Panc1 (cell line): ENCODE results near the gene KRTAP4-16. TPM values are rescaled to one million over a fixed set of nuclear protein-coding genes. Genes with fewer than 3 reads are reported as not detected.

ENCODE experiments used
- ATAC-seq: fragments of 200-7000 bp; cut with Tn5 transposase; 2 replicates; pipeline ENCODE4 v1.9.1; 2020; ENCODE audit warnings: mild to moderate bottlenecking, moderate library complexity
- BruUV-seq: library from RNA; stranded (reverse); fragments of 400-500 nt; replicated peaks from 2 replicates; lab custom pipeline; 2021; lab: Mats Ljungman, UMichigan
- CTCF ChIA-PET: fragments of 300-600 bp; sonication (Branson Sonifier 250); formaldehyde crosslinking; loops from one replicate; lab custom pipeline; 2022; ENCODE audit warnings: antibody characterized with exemption; lab: Charles Lee
- POLR2A ChIA-PET: fragments of 300-600 bp; sonication (Branson Sonifier 250); formaldehyde crosslinking; loops from one replicate; lab custom pipeline; 2022; ENCODE audit warnings: antibody characterized with exemption; lab: Charles Lee
- DNase-seq: peaks from one replicate; pipeline ENCODE4 v3.0.0-alpha.2; 2010; ENCODE audit warnings: low read depth, low spot score
- H3K27ac ChIP-seq: 2 replicates; pipeline ENCODE4 v1.5.1; 2011; ENCODE audit warnings: mild to moderate bottlenecking, low read length, inconsistent platforms
- H3K27me3 ChIP-seq: fragments of 200-500 bp; sonication (Bioruptor generic); 2 replicates; pipeline ENCODE4 v1.6.0; 2014; ENCODE audit warnings: low read length, inconsistent platforms; ENCODE audit not compliant: control insufficient read depth, insufficient read depth
- H3K36me3 ChIP-seq: fragments of 200-500 bp; sonication (Bioruptor generic); 2 replicates; pipeline ENCODE4 v1.5.1; 2014; ENCODE audit warnings: inconsistent platforms, mild to moderate bottlenecking, low read length, moderate library complexity; ENCODE audit not compliant: control insufficient read depth, insufficient read depth
- H3K4me1 ChIP-seq: 2 replicates; pipeline ENCODE4 v1.5.1; 2011; ENCODE audit warnings: inconsistent platforms, mild to moderate bottlenecking, low read length, moderate library complexity; ENCODE audit not compliant: control insufficient read depth, insufficient read depth
- H3K4me3 ChIP-seq, 2 experiments: 2 replicates each; pipeline ENCODE4 v1.5.1; 2011 to 2012; ENCODE audit warnings: low read depth in 2 of 2, low read length in 2 of 2, mild to moderate bottlenecking in 2 of 2, inconsistent platforms in 1 of 2, moderate library complexity in 1 of 2
- H3K9me3 ChIP-seq: fragments of 200-500 bp; sonication (Bioruptor generic); 2 replicates; pipeline ENCODE4 v1.5.1; 2014; ENCODE audit warnings: low read depth, mild to moderate bottlenecking, inconsistent platforms, low read length, moderate library complexity; ENCODE audit not compliant: control insufficient read depth, insufficient read depth
- CTCF ChIP-seq: fragments of 450-650 bp; IDR thresholded peaks from 2 replicates; pipeline ENCODE4 v1.5.1; 2017; ENCODE audit warnings: mild to moderate bottlenecking
- POLR2AphosphoS5 ChIP-seq: IDR thresholded peaks from 2 replicates; pipeline ENCODE4 v1.6.1; 2012; ENCODE audit warnings: mild to moderate bottlenecking, low read depth, low read length, moderate library complexity
- SIN3A ChIP-seq: IDR thresholded peaks from 2 replicates; pipeline ENCODE4 v1.6.1; 2012; ENCODE audit warnings: low read depth, mild to moderate bottlenecking, low read length, moderate library complexity, borderline replicate concordance; ENCODE audit not compliant: insufficient read depth
- TCF7L2 ChIP-seq: IDR thresholded peaks from 2 replicates; pipeline ENCODE4 v1.6.1; 2011; ENCODE audit warnings: mild to moderate bottlenecking, low read depth, low read length, inconsistent platforms
- in situ Hi-C: cut with HindIII; loops from 2 replicates; pipeline ENCODE4 v1.10.0; 2016; ENCODE audit warnings: low sequenced_read_pairs, low pct_unique_long_range_greater_than_20kb
- intact Hi-C: fragments of 100-400 bp; cut with micrococcal nuclease; formaldehyde crosslinking; loops from one replicate; pipeline ENCODE4 v1.10.0; 2022; ENCODE audit not compliant: unreplicated experiment
- total RNA-seq: library from RNA; stranded (reverse); gene quantifications from one replicate; pipeline ENCODE4 v1.2.1, GENCODE V29; 2021; ENCODE audit not compliant: unreplicated experiment
- TF ChIP-seq, protein P1 (sequence below), 2 experiments: IDR thresholded peaks; 2 replicates each; pipeline ENCODE4 v1.6.1; 2011 to 2012; ENCODE audit warnings: low read depth in 2 of 2, control low read depth in 1 of 2, low read length in 1 of 2, mild to moderate bottlenecking in 1 of 2, moderate library complexity in 1 of 2; ENCODE audit not compliant: insufficient read depth in 1 of 2

The KRTAP4-16 gene
- total RNA-seq, 1 experiment from 2014 or later, result not detected

GRCh38 chr17:41144846-41145245, 42.8 kb upstream of the KRTAP4-16 start:
- in situ Hi-C loops (no loop called here), intact Hi-C loops (no loop called here)
- no peak overlapping the region for H3K4me3 ChIP-seq
- ChIA-PET CTCF (no interaction called here), POLR2A (no interaction called here)
- no TSS peak for BruUV-seq
- DNase-seq, result no peak
- H3K27me3 ChIP-seq, result no peaks in the 10 kb centered on the region
- ATAC-seq, result no peak
- no peaks in the 10 kb centered on the region for H3K4me1 ChIP-seq
- no peak overlapping the region for H3K27ac ChIP-seq
- H3K9me3 ChIP-seq, result no peaks in the 10 kb centered on the region
- TF ChIP-seq SIN3A (no peak), CTCF (no peak), TCF7L2 (no peak), POLR2AphosphoS5 (no peak)
- TF ChIP-seq, protein P1, sequence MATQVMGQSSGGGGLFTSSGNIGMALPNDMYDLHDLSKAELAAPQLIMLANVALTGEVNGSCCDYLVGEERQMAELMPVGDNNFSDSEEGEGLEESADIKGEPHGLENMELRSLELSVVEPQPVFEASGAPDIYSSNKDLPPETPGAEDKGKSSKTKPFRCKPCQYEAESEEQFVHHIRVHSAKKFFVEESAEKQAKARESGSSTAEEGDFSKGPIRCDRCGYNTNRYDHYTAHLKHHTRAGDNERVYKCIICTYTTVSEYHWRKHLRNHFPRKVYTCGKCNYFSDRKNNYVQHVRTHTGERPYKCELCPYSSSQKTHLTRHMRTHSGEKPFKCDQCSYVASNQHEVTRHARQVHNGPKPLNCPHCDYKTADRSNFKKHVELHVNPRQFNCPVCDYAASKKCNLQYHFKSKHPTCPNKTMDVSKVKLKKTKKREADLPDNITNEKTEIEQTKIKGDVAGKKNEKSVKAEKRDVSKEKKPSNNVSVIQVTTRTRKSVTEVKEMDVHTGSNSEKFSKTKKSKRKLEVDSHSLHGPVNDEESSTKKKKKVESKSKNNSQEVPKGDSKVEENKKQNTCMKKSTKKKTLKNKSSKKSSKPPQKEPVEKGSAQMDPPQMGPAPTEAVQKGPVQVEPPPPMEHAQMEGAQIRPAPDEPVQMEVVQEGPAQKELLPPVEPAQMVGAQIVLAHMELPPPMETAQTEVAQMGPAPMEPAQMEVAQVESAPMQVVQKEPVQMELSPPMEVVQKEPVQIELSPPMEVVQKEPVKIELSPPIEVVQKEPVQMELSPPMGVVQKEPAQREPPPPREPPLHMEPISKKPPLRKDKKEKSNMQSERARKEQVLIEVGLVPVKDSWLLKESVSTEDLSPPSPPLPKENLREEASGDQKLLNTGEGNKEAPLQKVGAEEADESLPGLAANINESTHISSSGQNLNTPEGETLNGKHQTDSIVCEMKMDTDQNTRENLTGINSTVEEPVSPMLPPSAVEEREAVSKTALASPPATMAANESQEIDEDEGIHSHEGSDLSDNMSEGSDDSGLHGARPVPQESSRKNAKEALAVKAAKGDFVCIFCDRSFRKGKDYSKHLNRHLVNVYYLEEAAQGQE (IDR thresholded peaks at IDR 0.05; ENCODE audit: insufficient read depth in 1 of 2, low read depth in 2 of 2, low read length in 1 of 2), result no peak
- no peaks in the 10 kb centered on the region for H3K36me3 ChIP-seq

DNA sequence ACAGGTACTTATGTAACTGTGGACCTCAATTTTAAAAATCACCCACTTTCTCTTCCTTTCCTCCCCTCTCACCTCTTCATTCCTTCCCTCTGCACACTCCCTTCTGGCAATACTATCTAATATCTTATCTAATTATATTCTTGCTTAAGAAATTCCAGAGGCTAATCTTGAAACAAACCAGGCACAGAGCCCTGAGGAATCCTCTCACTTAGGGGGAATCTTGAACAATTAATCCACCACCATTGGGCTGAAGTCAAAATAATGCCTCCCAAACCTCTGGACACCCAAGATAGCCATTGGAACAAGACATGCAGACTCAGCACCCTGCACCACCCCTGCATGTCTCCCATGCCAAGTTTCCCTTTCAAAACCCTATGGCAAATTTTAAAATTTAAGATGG, 39.4 kb upstream of the KRTAP4-16 start:
- CTCF ChIA-PET, result no interaction called here

More for the DNA sequence above, 39.4 kb upstream of the KRTAP4-16 start:
- POLR2A ChIA-PET, result no interaction called here
- no peak overlapping the region for H3K4me3 ChIP-seq
- no TSS peak for BruUV-seq
- DNase-seq, result no peak
- intact Hi-C loops (no loop called here), in situ Hi-C loops (no loop called here)
- H3K27me3 ChIP-seq, result no peaks in the 10 kb centered on the region
- H3K9me3 ChIP-seq, result no peaks in the 10 kb centered on the region
- no peaks in the 10 kb centered on the region for H3K4me1 ChIP-seq
- no peak for TF ChIP-seq TCF7L2
- TF ChIP-seq POLR2AphosphoS5, result no peak
- TF ChIP-seq, protein P1 (IDR thresholded peaks at IDR 0.05; ENCODE audit: insufficient read depth in 1 of 2, low read depth in 2 of 2, low read length in 1 of 2), result no peak
- no peak for TF ChIP-seq CTCF
- TF ChIP-seq SIN3A, result no peak
- no peaks in the 10 kb centered on the region for H3K36me3 ChIP-seq
- ATAC-seq, result no peak
- H3K27ac ChIP-seq, result no peak overlapping the region
